Ramos (cell line): ENCODE measurements around the gene RHBDL3.

Experiments used
- in situ Hi-C: fragments of 300-500 bp; cut with MboI; formaldehyde crosslinking; loops from one replicate; pipeline ENCODE4 v1.14.3; 2022; ENCODE audit warnings: low sequenced_read_pairs; ENCODE audit not compliant: unreplicated experiment

RHBDL3 gene

DNA sequence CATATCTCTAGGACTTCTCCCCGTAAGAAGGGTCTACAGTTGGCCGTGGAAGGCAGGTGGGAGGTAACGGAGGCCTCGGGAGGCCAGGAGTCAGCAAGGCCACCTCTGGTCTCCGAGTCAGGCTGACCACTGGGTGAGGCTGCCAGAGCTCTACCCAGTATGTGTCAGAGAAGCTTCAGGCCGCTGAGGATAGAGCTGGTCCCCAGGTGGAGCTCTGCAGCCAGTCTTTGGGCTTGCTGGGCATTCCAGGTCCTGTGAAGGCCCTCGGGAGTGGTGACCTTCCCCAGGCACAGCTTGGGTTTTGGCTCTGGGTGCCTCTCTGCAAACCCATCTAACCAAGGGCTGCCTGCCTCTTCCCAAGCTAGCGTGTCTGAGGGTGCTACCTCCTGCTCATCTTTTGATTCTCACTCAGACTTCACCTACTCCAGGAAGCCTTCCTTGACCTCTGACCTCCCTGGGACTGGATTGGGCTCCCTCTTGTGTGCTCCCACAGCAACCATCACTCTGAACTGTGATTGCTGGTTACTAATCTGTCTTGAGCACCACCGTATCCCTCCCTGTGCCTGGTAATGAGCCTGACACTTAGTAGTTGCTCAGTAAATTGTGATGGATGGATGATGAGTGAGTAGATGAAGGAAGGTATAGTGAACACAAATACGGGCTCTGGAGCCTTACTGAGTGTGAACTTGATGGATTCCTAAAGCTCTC, 22.3 kb downstream of the RHBDL3 start:
- in situ Hi-C loops, result no loop called here

DNA sequence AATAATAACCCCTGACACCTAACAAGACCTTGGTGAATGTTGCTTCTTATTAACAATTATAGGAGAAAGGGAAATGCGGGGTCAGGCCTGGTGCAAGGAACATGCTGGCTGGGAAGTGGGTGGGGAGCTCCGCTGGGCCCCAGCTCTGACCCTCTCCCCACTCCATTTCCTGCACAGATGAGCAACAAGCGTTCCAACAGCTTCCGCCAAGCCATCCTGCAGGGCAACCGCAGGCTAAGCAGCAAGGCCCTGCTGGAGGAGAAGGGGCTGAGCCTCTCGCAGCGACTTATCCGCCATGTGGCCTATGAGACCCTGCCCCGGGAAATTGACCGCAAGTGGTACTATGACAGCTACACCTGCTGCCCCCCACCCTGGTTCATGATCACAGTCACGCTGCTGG, 23.0 kb downstream of the RHBDL3 start:
- in situ Hi-C loops, result no loop called here

DNA sequence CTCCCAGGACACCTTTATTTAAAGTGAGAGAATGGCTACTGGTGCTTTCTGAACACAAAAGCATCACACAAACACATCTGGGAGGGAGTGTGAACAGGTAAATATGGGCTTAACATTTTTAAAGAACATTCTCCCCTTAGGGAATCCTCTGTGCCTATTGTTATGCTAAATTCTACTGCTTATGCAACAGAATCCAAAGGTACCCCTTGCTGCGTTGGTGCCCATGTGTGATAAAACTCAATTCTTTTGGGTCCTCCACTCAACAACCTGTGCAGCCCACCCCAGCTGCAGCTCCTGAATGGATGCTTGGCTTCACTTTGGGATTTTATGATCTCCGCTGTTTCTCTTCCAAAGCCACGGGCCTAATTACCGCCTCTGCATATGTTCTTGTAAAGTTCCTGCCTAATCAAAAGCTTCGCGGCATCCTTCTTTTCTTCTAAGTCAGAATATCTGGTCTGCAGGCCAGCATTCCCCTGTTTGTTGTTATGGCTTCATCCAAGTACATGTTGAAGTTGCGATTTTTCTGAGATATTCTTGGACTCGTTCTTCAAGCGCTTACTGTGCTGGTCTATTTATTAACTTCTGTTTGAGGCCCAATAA, 23.9 kb downstream of the RHBDL3 start:
- in situ Hi-C loops, result no loop called here

DNA sequence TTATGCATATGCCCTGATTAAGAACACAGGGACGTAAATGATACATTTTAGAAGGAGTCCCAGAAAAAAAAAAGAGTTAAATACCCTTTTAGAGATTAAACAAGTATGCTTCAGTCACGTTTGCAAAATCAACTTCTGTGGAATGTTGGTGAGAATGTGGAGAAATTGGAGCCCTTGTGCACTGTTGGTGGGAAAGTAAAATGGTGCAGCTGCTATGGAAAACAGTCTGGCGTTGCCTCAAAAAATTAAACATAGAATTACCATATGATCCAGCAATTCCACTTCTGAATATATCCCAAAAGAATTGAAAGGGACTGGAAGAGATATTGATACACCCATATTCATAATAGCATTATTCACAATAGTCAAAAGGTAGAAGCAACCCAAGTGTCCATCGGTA, 26.5 kb downstream of the RHBDL3 start:
- in situ Hi-C loops, result no loop called here

DNA sequence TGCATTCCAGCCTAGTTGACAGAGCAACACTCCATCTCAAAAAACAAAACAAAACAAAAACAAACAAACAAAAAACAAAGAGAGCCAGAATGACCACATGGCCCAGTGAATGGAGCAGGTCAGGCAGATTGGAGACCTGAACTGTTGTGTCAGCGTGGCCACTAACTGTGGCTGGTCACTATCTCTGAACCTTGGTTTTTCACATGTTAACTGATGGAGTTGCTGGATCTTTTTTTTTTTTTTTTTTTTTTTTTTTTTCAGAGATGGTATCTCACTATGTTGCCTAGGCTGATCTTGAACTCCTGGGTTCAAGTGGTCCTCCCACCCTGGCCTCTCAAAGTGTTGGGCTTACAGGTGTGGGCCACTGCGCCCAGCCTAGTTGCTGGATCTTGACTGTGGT, 31.8 kb downstream of the RHBDL3 start:
- in situ Hi-C loops, result no loop called here

DNA sequence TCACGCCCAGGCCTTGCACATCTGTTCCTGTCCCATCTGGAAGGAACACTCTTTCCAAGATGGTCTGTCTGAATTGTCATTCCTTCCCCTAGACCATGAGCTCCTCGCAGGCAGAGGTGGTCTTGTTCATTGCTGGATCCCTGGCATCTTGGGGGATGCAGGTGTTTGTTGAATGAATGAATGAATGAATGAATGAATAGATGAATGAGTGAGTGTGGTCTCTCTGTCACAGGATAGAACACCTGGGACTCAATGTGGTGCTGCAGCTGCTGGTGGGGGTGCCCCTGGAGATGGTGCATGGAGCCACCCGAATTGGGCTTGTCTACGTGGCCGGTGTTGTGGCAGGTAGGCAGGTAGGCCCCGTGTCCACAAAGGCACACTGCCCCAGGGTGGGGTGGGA, 32.2 kb downstream of the RHBDL3 start:
- in situ Hi-C loops, result no loop called here

DNA sequence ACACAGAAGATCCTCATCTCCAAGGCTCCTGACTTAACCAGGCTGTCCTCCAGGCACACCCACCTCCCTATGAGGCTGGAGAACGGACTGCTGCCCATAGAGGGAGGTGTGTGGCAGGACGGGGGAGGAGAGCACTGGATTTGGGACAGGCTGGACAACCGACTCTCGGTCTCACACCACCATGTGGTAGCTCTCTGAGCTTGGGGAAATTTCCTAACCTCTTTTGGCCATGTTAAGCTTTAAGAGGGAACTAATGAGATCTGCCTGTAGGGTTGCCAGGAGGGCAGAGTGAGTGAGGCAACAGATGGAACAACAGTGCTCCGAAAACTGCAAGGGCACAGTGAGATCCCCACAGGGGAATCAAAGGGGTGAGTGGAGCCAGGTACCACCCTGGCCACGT, 32.7 kb downstream of the RHBDL3 start:
- in situ Hi-C loops, result no loop called here

DNA sequence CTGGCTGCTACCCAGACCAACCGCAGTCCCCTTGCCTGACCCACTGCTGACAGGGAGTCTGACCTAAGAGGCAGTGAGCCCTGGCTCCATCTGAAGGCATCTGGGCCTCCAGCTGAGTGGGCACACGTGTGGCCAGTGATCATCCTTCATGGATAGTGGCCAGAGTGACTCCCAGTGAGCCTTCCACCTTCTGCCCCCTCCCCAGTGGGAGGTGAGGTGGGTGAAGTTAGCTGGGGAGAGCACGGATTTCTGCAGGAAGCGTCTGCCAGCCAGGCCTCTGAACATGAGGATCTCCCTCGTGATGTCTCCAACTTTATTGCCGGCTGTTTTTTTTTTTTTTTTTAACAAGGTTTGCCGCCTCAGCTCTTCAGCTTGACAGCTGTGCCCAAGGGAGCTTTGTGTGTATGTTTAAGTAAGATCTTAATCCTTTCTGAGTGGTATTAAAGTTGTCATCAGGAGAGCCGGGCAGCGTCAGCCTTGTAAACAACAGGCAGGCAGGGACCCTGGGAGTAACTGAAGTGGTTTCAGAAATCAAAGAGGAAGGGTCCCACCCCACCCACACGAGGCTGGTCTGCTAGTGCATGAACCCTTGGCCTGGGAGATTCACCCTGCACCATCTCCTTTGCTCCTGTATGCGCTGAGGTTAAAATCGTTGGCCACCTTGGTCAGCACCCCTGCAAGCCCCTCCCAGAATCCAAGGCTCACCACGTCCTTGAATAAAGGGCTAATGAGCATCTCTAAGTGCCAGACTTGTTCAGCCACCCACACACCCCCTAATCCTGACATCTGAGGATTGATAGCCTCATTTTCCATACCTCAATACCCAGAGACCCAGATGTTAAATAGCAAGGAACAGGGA, 33.3 kb downstream of the RHBDL3 start:
- in situ Hi-C loops, result no loop called here

DNA sequence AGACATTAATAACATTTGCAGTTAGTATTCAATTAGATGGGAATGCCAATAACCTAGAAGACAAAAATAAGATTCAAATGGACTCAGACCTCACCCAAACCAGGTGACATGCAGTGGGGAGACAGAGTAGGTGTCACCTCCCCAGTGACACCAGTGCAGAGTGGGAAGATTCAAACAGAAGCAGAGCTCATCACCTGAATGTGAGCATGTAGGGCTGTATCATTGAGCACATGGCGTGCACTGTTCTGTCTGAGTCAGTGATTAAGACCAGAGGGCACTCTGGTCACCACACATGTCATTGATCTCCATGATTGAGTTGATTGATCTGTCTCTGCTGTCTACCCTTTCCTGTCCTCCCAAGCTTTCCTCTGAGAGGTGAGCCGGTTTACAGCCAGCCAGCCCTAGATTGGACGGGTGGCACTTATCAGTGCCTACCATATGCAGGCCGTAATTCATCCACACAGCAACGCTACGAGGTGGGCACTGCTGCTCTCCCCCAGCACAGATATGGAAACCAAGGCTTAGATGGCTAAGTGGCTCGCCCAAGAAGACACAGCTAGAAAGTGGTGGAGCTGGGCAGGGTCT, 34.0 kb downstream of the RHBDL3 start:
- in situ Hi-C loops, result no loop called here

DNA sequence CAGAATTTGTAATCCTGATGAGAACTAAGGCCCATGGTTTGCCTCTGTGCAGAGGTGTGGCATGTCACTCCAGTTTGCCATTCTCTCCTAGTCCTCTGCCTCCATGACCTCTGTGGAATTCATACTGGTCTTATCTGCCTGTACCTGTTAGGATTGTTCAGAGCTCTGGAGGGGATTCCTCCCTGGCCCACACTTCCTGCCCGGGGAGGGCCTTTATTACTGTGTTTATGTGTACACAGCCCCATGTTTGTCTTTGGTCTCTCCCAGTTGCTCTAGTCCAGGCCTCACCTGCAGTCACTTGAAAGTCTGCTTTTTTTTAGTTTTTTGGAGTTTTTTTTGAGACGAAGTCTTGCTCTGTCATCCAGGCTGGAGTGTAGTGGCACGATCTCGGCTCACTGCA, 36.4 kb downstream of the RHBDL3 start:
- in situ Hi-C loops, result no loop called here

DNA sequence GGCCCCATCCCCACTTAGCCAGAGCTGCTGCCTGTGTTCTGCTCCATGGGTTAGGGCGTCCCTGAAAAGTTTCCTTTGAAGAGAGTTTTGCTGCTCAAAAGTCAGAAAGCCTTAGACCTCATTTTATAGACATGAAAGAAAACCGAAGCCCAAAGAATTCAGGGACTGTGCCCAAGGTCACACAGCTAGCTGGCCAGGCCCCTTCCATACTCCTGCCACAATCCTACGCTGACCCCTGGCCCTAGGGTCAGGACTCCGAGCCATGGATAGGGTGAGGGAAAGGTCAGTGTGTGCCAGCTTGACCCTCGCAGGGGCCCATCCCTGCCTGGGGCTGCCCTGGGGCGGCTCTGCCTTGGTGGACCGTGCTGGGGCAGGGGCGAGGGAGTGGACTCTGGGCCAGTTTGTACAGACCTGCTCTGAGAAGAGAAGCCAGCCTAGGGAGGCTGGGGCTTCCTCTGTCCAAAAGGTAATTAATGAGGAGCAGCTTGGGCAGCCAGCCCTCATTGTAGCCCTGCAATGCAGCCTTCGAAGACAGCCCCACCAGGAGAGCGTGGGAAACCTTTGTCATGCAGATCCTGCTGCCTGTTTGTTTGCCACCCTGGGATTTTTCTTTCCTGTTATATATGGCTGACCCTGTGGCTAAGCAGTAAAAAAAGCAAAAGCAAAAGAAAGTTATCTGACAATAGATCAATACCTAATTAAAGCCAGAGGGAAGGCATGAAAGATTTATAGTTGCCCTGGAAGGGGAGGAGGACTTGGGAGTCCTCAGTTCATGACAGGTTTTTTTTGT, 37.4 kb downstream of the RHBDL3 start:
- in situ Hi-C loops, result no loop called here

DNA sequence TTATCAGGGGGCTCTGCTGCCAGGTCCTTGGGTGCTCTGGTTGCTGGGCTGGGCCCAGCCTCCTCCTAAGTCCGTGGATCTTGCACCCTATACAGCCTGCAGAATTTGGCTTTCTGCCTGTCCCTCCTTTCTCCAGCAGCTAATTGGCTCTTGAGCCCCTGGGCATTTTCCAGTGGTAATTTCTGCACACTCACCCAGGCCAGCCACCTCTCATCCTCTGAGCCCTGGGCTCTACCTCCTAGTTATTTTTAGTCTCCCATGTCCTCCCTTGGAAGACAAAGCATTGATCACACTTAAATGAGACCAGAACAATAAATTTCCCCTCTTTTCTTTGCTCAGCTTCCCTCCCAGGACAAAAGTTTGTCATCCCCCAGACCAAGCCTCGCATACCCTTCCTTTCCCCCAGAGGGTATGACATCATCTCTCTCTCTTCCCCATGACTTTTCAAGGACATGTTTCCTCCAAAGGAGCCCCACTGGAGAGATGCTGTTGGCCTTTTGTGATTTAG, 38.2 kb downstream of the RHBDL3 start:
- in situ Hi-C loops, result no loop called here

DNA sequence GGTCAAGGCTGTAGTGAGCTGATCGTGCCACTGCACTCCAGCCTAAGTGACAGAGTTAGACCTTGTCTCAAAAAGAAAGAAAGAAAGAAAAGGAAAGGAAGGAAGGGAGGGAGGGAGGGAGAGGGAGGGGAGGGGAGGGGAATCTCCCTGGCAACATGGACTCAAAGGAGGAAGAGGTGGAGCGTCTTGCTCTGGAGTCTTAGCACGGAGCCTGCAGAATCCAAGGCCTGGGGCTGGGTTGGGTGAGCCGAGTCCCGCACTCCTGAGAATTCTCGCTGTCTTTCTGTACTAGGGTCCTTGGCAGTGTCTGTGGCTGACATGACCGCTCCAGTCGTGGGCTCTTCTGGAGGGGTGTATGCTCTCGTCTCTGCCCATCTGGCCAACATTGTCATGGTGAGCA, 39.4 kb downstream of the RHBDL3 start:
- in situ Hi-C loops, result no loop called here

DNA sequence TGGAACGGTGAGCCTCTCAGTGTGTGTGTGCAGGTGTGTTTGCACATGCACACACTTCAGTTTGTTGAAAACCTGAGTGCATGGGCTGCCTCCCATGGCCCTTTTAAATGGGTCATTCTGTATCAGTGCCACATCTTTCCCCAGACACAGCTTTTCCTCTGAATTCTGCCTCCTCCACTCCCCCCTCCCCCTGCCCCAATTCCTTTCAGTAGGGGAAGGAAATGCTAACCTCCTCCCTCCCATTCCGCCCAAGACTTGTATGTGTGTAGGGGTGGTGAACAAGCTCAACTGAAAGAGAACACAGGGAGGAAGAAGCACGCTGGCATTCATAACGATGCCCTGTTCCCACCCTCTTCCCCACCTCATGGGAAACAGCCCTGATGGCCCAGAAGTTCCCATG, 42.0 kb downstream of the RHBDL3 start:
- in situ Hi-C loops, result no loop called here

DNA sequence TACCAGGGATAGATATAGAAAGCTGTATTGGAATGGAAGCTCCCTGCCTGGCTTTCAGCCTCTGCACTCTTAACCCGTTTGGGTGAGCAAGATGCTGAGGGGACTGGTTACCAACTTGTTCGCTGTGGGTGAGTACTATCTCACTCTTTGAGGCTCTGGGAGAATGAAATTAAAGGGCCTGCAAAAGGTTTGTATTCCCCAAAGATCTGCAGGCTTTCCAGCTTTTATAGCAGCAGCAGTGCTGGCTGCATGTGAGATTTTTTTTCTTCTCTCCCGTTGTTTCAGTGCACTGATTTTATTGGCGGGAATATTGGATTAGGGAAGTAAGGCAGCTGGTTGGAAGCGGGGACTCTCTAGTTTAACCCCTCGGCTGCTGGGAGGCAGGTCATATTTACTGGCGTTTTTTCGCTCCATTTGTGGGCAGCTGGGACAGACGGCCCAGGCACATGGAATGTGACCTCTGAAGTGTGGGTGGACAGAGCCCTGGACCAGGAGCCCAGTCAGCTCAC, 45.5 kb downstream of the RHBDL3 start:
- in situ Hi-C loops, result no loop called here

DNA sequence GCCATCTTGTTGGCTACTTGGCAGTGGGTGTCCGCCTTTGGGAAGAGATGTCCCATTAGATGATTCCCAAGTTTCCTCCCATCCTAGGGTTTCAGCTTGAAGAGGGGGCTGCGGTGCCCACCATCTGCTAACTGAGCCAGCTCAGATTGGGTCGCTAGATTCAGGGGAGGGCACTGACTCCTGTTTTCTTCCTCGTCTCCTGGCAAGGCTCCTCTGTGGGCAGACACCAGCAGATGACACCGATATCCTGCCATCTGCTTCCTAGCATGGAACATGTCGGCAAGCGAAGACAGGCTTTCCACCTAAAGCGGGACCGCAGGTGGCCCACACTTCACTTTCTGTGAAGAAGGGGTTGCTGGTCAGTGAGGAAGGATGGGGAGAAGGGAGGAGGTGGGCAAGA, 49.0 kb downstream of the RHBDL3 start:
- in situ Hi-C loops, result loop anchor here (5.0 kb wide), 1 partner anchor 57 kb away; no protein-coding TSS in a partner anchor

DNA sequence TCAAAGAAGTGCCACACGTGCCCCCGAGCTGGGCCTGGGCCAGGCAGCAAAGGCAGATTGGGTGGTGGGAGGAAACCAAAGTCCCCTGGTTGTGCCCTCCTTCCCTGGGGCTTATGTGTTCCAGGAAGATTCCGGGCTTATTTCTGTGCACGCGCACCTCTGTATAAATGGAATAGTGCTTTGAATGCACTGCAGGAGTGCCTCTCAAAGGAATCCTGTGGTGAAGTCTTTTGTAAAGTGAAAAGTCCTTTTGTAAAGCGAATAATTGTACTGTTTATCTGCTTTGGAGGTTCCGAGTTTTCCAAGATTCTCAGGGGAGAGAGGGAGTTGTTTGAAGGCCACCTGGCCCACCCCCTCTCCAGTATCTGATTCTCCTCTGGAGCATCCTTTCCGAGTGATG, 49.5 kb downstream of the RHBDL3 start:
- in situ Hi-C loops, result loop anchor here (5.0 kb wide), 1 partner anchor 58 kb away; no protein-coding TSS in a partner anchor

DNA sequence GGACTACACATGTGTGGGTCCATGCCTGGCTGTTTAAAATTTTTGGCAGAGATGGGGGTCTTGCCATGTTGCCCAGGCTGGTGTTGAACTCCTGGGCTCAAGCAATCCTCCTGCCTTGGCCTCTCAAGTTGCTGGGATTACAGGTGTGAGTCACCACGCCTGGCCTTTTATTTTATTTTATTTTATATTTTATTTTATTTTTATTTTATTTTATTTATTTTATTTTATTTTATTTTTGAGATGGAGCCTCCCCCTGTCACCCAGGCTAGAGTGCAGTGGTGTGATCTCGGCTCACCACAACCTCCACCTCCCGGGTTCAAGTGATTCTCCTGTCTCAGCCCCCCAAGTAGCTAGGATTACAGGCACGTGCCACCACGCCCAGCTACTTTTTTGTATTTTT, 51.0 kb downstream of the RHBDL3 start:
- in situ Hi-C loops, result loop anchor here (5.0 kb wide), 1 partner anchor 59 kb away; no protein-coding TSS in a partner anchor

DNA sequence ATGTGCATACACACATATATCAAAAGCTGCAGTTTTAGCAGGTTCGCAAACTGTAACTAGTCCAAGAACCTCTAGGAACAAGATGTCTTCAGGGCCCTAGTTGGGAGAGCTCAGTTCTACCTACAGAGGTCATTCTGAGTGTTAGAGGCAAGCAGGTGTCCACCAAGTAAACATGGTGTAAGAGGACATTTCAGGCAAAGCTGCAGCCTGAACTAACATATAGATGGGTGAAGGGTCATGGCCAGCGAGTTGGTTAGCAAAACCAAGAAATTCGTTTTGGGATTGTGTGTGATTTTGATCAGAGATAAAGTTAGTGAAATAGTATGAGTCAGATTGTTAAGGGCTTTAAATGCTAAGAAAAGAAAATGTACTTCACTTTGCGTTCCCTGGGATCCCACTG, 51.7 kb downstream of the RHBDL3 start:
- in situ Hi-C loops, result loop anchor here (5.0 kb wide), 1 partner anchor 60 kb away; no protein-coding TSS in a partner anchor
